CD4-positive, alpha-beta memory T cell (primary cell): Measurements from ENCODE around the gene DPF3. TPM values are rescaled to one million over a fixed set of nuclear protein-coding genes. Genes with fewer than 3 reads are reported as not detected.

ENCODE experiments used
- CTCF ChIA-PET: fragments of 350-600 bp; sonication (Branson Sonifier 250); formaldehyde crosslinking; loops from one replicate; lab custom pipeline; 2021; ENCODE audit warnings: inconsistent platforms; ENCODE audit not compliant: partially characterized antibody; lab: Charles Lee
- POLR2A ChIA-PET: fragments of 350-600 bp; sonication (Branson Sonifier 250); formaldehyde crosslinking; loops from one replicate; lab custom pipeline; 2021; ENCODE audit not compliant: partially characterized antibody; lab: Charles Lee
- DNase-seq, 5 donors: peaks; one replicate each; pipeline versions ENCODE4 v3.0.0 to v3.0.0-alpha.2; 2020 to 2022; ENCODE audit warnings: mixed read lengths in 1 of 5
- H3K27ac ChIP-seq: one replicate; pipeline ENCODE4 v1.7.0; 2013; ENCODE audit warnings: low read depth, low read length
- H3K27me3 ChIP-seq: 2 replicates; pipeline ENCODE4 v1.7.0; 2013; ENCODE audit warnings: mild to moderate bottlenecking, low read length, moderate library complexity; ENCODE audit not compliant: insufficient read depth
- H3K36me3 ChIP-seq: 2 replicates; pipeline ENCODE4 v1.7.0; 2013; ENCODE audit warnings: mild to moderate bottlenecking, low read length, moderate library complexity; ENCODE audit not compliant: insufficient read depth
- H3K4me1 ChIP-seq: 2 replicates; pipeline ENCODE4 v1.7.0; 2013; ENCODE audit warnings: mild to moderate bottlenecking, low read length, moderate library complexity; ENCODE audit not compliant: insufficient read depth
- H3K4me3 ChIP-seq, 2 donors: one replicate each; pipeline ENCODE4 v1.7.0; 2013; ENCODE audit warnings: low read length in 2 of 2, mild to moderate bottlenecking in 1 of 2
- H3K9me3 ChIP-seq, 2 donors: one replicate each; pipeline ENCODE4 v1.7.0; 2013; ENCODE audit warnings: low read length in 2 of 2, control low read depth in 1 of 2; ENCODE audit not compliant: control insufficient read depth in 1 of 2
- H3K27ac Mint-ChIP-seq, 7 donors: one replicate each; pipeline ENCODE4 v1.8.0; 2020 to 2021; ENCODE audit warnings: mixed read lengths in 7 of 7, mild to moderate bottlenecking in 6 of 7, inconsistent platforms in 3 of 7, moderate library complexity in 3 of 7
- H3K27me3 Mint-ChIP-seq, 2 donors: one replicate each; pipeline ENCODE4 v1.8.0; 2020 to 2021; ENCODE audit warnings: mixed read lengths in 2 of 2
- H3K36me3 Mint-ChIP-seq, 2 donors: one replicate each; pipeline ENCODE4 v1.8.0; 2020 to 2021; ENCODE audit warnings: mixed read lengths in 2 of 2, inconsistent platforms in 1 of 2, mild to moderate bottlenecking in 1 of 2
- H3K4me1 Mint-ChIP-seq, 4 donors: one replicate each; pipeline ENCODE4 v1.8.0; 2020 to 2021; ENCODE audit warnings: mixed read lengths in 4 of 4, mild to moderate bottlenecking in 1 of 4
- H3K4me3 Mint-ChIP-seq, 8 donors: one replicate each; pipeline ENCODE4 v1.8.0; 2020 to 2021; ENCODE audit warnings: mixed read lengths in 8 of 8, mild to moderate bottlenecking in 7 of 8, moderate library complexity in 6 of 8, inconsistent platforms in 3 of 8
- H3K9me3 Mint-ChIP-seq, 8 donors: one replicate each; pipeline ENCODE4 v1.8.0; 2020 to 2021; ENCODE audit warnings: mixed read lengths in 8 of 8, mild to moderate bottlenecking in 5 of 8, inconsistent platforms in 3 of 8, moderate library complexity in 1 of 8
- intact Hi-C: fragments of 100-400 bp; cut with micrococcal nuclease; formaldehyde crosslinking; loops from one replicate; pipeline ENCODE4 v1.15.1; 2023
- polyA plus RNA-seq, 2 donors: library from polyadenylated mRNA; unstranded; fragments of 300-500 nt; fragmentation: Illumina TruSeq; gene quantifications; one replicate each; pipeline ENCODE4 v1.2.3, GENCODE V29; 2021
- total RNA-seq, 2 experiments: library from RNA; stranded (reverse); gene quantifications; one replicate each; pipeline ENCODE4 v1.2.3, GENCODE V29; 2021

The DPF3 gene
- total and polyA plus RNA-seq, 4 experiments from 2014 or later, result 0.25 to 0.35 TPM; not detected in 2

- H3K4me1 Mint-ChIP-seq, result no peaks in the 10 kb centered on the region
- Histone ChIP-seq H3K27me3 (no peaks in the 10 kb centered on the region), H3K4me3 (no peak overlapping the region), H3K36me3 (no peaks in the 10 kb centered on the region), H3K4me1 (no peaks in the 10 kb centered on the region), H3K9me3 (no peaks in the 10 kb centered on the region), H3K27ac (no peak overlapping the region)
- H3K9me3 Mint-ChIP-seq, result no peaks in the 10 kb centered on the region
- H3K4me3 Mint-ChIP-seq, result no peak overlapping the region
- no peaks in the 10 kb centered on the region for H3K36me3 Mint-ChIP-seq
- ChIA-PET CTCF (no interaction called here), POLR2A (no interaction called here)
- intact Hi-C loops, result no loop called here
- no peak overlapping the region for H3K27ac Mint-ChIP-seq
- no peak for DNase-seq
- peaks cover 0 to 3% of the 10 kb centered on the region in 2 donors for H3K27me3 Mint-ChIP-seq
Measured at GRCh38 chr14:72677664-72678063, 216.2 kb downstream of the DPF3 start.

DNA sequence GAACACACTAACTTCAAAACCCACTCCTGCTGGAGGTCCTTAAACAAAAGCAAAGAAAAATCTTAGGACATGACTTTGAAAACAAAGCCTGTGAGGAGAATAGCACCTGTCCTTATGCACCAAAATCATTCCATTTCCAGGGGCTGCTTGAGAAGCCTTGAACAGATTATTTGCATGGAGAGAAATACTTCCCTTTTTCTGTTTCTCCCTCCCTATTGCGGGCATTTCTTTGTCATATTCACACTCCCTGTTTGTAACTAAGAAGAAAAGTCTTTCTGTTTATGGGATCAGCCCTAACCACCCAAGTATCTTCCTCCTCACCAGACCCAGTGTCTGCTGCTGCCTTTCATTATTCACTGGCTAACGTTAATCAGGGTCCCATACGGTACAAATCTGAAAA lies 218.8 kb downstream of the DPF3 start:
- Histone ChIP-seq H3K9me3 (no peaks in the 10 kb centered on the region), H3K27me3 (no peaks in the 10 kb centered on the region), H3K4me1 (no peaks in the 10 kb centered on the region), H3K36me3 (no peaks in the 10 kb centered on the region), H3K4me3 (no peak overlapping the region), H3K27ac (no peak overlapping the region)
- ChIA-PET POLR2A (no interaction called here), CTCF (no interaction called here)
- H3K4me1 Mint-ChIP-seq, result no peaks in the 10 kb centered on the region
- H3K27me3 Mint-ChIP-seq, result peaks cover 5 to 8% of the 10 kb centered on the region in 2 donors
- H3K9me3 Mint-ChIP-seq, result peaks cover 0 to 2% (median 0%) of the 10 kb centered on the region in 8 donors
- no peak for DNase-seq
- H3K27ac Mint-ChIP-seq, result no peak overlapping the region
- H3K36me3 Mint-ChIP-seq, result no peaks in the 10 kb centered on the region
- H3K4me3 Mint-ChIP-seq, result no peak overlapping the region
- intact Hi-C loops, result no loop called here

GRCh38 chr14:72673179-72673578 lies 220.7 kb downstream of the DPF3 start:
- Histone ChIP-seq H3K27ac (no peak overlapping the region), H3K36me3 (no peaks in the 10 kb centered on the region), H3K4me1 (no peaks in the 10 kb centered on the region), H3K4me3 (no peak overlapping the region), H3K27me3 (no peaks in the 10 kb centered on the region), H3K9me3 (no peaks in the 10 kb centered on the region)
- Mint-ChIP-seq H3K36me3 (no peaks in the 10 kb centered on the region), H3K27ac (no peak overlapping the region), H3K9me3 (peaks cover 0 to 2% (median 0%) of the 10 kb centered on the region in 8 donors), H3K4me1 (peaks cover 0 to 2% (median 0%) of the 10 kb centered on the region in 4 donors), H3K27me3 (peaks cover 6 to 12% of the 10 kb centered on the region in 2 donors), H3K4me3 (no peak overlapping the region)
- no peak for DNase-seq
- intact Hi-C loops, result no loop called here
- CTCF ChIA-PET, result no interaction called here
- POLR2A ChIA-PET, result no interaction called here

DNA sequence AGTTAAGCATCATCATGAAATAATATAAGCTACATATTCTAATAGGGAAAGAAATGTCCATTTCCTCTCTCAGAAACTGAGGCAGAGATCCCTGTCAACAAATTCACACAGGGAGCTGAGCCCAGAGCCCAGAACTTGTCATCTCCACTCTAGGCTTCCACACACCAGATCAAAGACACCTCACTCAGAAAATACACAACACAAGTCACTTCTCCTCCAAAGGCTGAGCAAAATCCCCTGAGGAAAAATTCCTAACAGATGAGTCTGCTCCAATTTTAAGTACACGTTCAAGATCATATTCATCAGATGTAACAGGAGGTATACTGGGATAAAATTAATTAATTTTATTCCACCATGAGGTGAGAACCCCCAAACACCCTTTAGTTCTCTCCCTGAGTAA lies 227.3 kb downstream of the DPF3 start:
- ChIA-PET CTCF (no interaction called here), POLR2A (no interaction called here)
- Mint-ChIP-seq H3K4me1 (peaks cover 0 to 2% (median 0%) of the 10 kb centered on the region in 4 donors), H3K4me3 (no peak overlapping the region), H3K27ac (no peak overlapping the region), H3K27me3 (peaks cover 6 to 12% of the 10 kb centered on the region in 2 donors), H3K36me3 (no peaks in the 10 kb centered on the region), H3K9me3 (peaks cover 0 to 3% (median 0%) of the 10 kb centered on the region in 8 donors)
- no peaks in the 10 kb centered on the region for H3K4me1 ChIP-seq
- H3K4me3 ChIP-seq, result no peak overlapping the region
- H3K9me3 ChIP-seq, result no peaks in the 10 kb centered on the region
- intact Hi-C loops, result no loop called here
- no peak overlapping the region for H3K27ac ChIP-seq
- DNase-seq, result no peak
- no peaks in the 10 kb centered on the region for H3K36me3 ChIP-seq
- no peaks in the 10 kb centered on the region for H3K27me3 ChIP-seq

DNA sequence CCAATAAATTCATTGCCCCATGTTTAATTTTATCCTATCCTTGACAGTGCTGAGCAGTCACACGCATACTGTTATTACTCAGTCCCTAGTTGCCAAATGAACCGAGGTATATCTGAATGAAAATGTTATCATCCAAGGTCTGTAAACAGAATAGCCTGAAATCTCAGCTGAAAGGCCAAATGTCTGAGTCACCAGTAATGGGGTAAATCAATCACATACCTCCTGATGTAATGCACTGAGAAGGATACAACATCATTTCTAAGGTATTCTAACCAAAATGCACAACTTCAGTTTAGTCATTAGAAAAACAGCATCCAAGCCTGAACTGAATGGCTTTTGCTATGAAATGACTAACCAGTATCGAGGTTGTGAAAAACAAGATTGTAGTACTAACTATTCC lies 228.6 kb downstream of the DPF3 start:
- H3K27me3 ChIP-seq, result no peaks in the 10 kb centered on the region
- DNase-seq, result no peak
- Mint-ChIP-seq H3K27ac (no peak overlapping the region), H3K4me3 (no peak overlapping the region), H3K36me3 (no peaks in the 10 kb centered on the region), H3K27me3 (peaks cover 1 to 6% of the 10 kb centered on the region in 2 donors), H3K9me3 (peaks cover 0 to 1% (median 0%) of the 10 kb centered on the region in 8 donors), H3K4me1 (peaks cover 0 to 2% (median 0%) of the 10 kb centered on the region in 4 donors)
- H3K36me3 ChIP-seq, result no peaks in the 10 kb centered on the region
- intact Hi-C loops, result no loop called here
- H3K4me3 ChIP-seq, result no peak overlapping the region
- ChIA-PET POLR2A (no interaction called here), CTCF (no interaction called here)
- H3K4me1 ChIP-seq, result no peaks in the 10 kb centered on the region
- H3K9me3 ChIP-seq, result no peaks in the 10 kb centered on the region
- no peak overlapping the region for H3K27ac ChIP-seq

DNA sequence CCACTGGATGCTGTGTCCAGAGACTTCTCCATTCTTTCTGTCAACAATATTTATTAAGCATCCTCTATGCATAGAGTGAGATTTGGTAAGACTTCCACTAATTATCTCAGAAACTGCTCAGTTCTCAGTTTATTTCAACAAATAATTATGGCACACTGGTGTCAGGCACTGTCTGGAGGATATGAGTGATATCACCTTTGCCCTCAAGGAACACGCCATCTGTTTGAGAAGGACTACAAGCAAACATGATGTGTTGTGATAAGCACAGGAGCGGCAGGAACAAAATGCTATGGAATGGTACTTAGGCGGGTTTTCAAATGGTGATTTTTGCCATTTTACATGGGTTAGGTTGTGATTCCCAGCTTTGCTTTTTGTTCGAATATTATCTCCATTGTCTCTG lies 229.2 kb downstream of the DPF3 start:
- H3K9me3 Mint-ChIP-seq, result peaks cover 0 to 1% (median 0%) of the 10 kb centered on the region in 8 donors
- H3K27ac Mint-ChIP-seq, result no peak overlapping the region
- Histone ChIP-seq H3K27me3 (no peaks in the 10 kb centered on the region), H3K4me1 (no peaks in the 10 kb centered on the region), H3K4me3 (no peak overlapping the region), H3K36me3 (no peaks in the 10 kb centered on the region), H3K27ac (no peak overlapping the region), H3K9me3 (no peaks in the 10 kb centered on the region)
- DNase-seq, result no peak
- ChIA-PET POLR2A (no interaction called here), CTCF (no interaction called here)
- H3K27me3 Mint-ChIP-seq, result peaks cover 1 to 4% of the 10 kb centered on the region in 2 donors
- H3K36me3 Mint-ChIP-seq, result no peaks in the 10 kb centered on the region
- peaks cover 0 to 2% (median 0%) of the 10 kb centered on the region in 4 donors for H3K4me1 Mint-ChIP-seq
- intact Hi-C loops, result no loop called here
- H3K4me3 Mint-ChIP-seq, result no peak overlapping the region

DNA sequence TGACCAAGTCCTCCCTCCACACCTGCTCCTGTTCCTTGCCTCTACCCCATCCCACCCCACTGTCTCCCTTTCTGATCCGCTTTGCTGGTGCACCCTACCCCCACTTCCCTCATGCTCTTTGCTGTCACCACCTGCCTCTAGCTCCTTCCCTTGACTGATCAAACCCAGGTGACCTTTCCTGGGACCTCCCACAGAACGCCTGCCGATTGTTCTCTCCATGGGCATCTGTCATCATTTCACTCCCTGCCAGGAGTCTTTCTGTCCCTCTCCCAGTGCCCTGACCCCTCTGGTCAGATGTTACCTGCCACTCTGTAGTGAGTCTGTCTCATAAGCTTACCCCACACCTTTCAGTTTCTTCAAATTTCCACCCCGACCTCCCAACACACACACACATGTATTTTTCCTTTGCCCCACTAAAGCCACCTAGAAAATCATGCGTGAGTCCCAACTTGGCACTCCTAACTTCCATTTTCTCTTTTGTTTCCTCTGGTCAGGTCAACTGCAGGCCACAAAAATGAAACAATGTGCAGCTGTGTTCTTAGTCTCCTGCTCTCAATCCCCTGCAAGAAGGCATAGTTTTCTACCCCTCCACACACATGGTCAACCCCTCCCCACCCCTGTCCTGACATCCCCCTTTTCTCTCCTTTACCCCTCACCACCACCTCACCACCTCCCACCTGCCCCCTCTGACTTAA lies 229.8 kb downstream of the DPF3 start:
- Mint-ChIP-seq H3K9me3 (peaks cover 0 to 1% (median 0%) of the 10 kb centered on the region in 8 donors), H3K27me3 (no peaks in the 10 kb centered on the region), H3K36me3 (no peaks in the 10 kb centered on the region), H3K4me3 (no peak overlapping the region), H3K27ac (peak overlapping the region in 1 of 7 donors; percentile 38), H3K4me1 (peaks cover 0 to 2% (median 0%) of the 10 kb centered on the region in 4 donors)
- Histone ChIP-seq H3K4me1 (no peaks in the 10 kb centered on the region), H3K36me3 (no peaks in the 10 kb centered on the region), H3K27me3 (no peaks in the 10 kb centered on the region), H3K9me3 (no peaks in the 10 kb centered on the region), H3K4me3 (no peak overlapping the region), H3K27ac (no peak overlapping the region)
- CTCF ChIA-PET, result no interaction called here
- DNase-seq, result no peak
- POLR2A ChIA-PET, result no interaction called here
- intact Hi-C loops, result no loop called here
